ENCODE results near the gene PPP1R1B. TPM values are rescaled to one million over a fixed set of nuclear protein-coding genes. Genes with fewer than 3 reads are reported as not detected.

The PPP1R1B gene
- total and polyA plus RNA-seq, 12 donors: 0.32 to 58.0 (median 13.0) TPM; not detected in 1

- 82 to 94% (median 85%) methylated on average over 7 to 11 of the region's 11 CpGs for WGBS, 4 donors
- H3K4me1 ChIP-seq (replicated peaks in 1 of 2): peaks cover 0 to 30% of the 10 kb centered on the region in 2 donors
- H3K4me3 ChIP-seq: no peak overlapping the region
- H3K27me3 ChIP-seq: no peaks in the 10 kb centered on the region
- intact Hi-C loops (cut with DNase I): no loop called here
- no peaks in the 10 kb centered on the region for H3K9me3 ChIP-seq (replicated peaks in 1 of 3)
- DNase-seq: no peak
- H3K36me3 ChIP-seq (replicated peaks in 1 of 2): no peaks in the 10 kb centered on the region
- H3K27ac ChIP-seq: peak overlapping the region in 1 of 5 donors; percentile 21
- TF ChIP-seq POLR2A (IDR thresholded peaks at IDR 0.05): no peak
- TF ChIP-seq CTCF (IDR thresholded peaks at IDR 0.05): no peak
Observed at GRCh38 chr17:39650121-39650579, 23.4 kb downstream of the PPP1R1B start.

- no peaks in the 10 kb centered on the region for H3K27me3 ChIP-seq
- no peaks in the 10 kb centered on the region for H3K9me3 ChIP-seq (replicated peaks in 1 of 3)
- H3K27ac ChIP-seq: peak overlapping the region in 1 of 5 donors; percentile 47
- intact Hi-C loops (cut with DNase I): no loop called here
- WGBS, 4 donors: 53 to 75% (median 68%) methylated on average over 6 to 8 of the region's 8 CpGs
- TF ChIP-seq CTCF (IDR thresholded peaks at IDR 0.05) (no peak), POLR2A (IDR thresholded peaks at IDR 0.05) (no peak)
- H3K4me3 ChIP-seq: no peak overlapping the region
- no peak for DNase-seq
- peaks cover 0 to 30% of the 10 kb centered on the region in 2 donors for H3K4me1 ChIP-seq (replicated peaks in 1 of 2)
- H3K36me3 ChIP-seq (replicated peaks in 1 of 2): no peaks in the 10 kb centered on the region
Observed at GRCh38 chr17:39651923-39652586, 25.3 kb downstream of the PPP1R1B start.

GRCh38 chr17:39652587-39653315 lies 26.0 kb downstream of the PPP1R1B start:
- H3K27me3 ChIP-seq: no peaks in the 10 kb centered on the region
- no peak overlapping the region for H3K4me3 ChIP-seq
- peaks cover 0 to 2% of the 10 kb centered on the region in 2 donors for H3K36me3 ChIP-seq (replicated peaks in 1 of 2)
- DNase-seq: no peak
- WGBS, 4 donors: 72 to 86% (median 78%) methylated on average over 6 to 7 of the region's 7 CpGs
- intact Hi-C loops (cut with DNase I): no loop called here
- peaks cover 0 to 33% of the 10 kb centered on the region in 2 donors for H3K4me1 ChIP-seq (replicated peaks in 1 of 2)
- H3K27ac ChIP-seq: peak overlapping the region in 2 of 5 donors; percentile 10 to 47
- no peaks in the 10 kb centered on the region for H3K9me3 ChIP-seq (replicated peaks in 1 of 3)
- TF ChIP-seq POLR2A (IDR thresholded peaks at IDR 0.05) (no peak), CTCF (IDR thresholded peaks at IDR 0.05) (no peak)

- WGBS, 4 donors: 70 to 83% (median 77%) methylated on average over 9 to 12 of the region's 12 CpGs
- no peak for DNase-seq
- H3K36me3 ChIP-seq (replicated peaks in 1 of 2): peaks cover 0 to 8% of the 10 kb centered on the region in 2 donors
- H3K4me1 ChIP-seq (replicated peaks in 1 of 2): peaks cover 0 to 36% of the 10 kb centered on the region in 2 donors
- H3K9me3 ChIP-seq (replicated peaks in 1 of 3): no peaks in the 10 kb centered on the region
- no peak for TF ChIP-seq POLR2A (IDR thresholded peaks at IDR 0.05)
- no peak for TF ChIP-seq CTCF (IDR thresholded peaks at IDR 0.05)
- H3K4me3 ChIP-seq: no peak overlapping the region
- intact Hi-C loops (cut with DNase I): no loop called here
- no peaks in the 10 kb centered on the region for H3K27me3 ChIP-seq
- peak overlapping the region in 2 of 5 donors; percentile 10 to 47 for H3K27ac ChIP-seq
Observed at GRCh38 chr17:39653316-39653661, 26.5 kb downstream of the PPP1R1B start.

All from adrenal gland (tissue), 12 donors.